ENCODE results near the gene MSL2.
"Not testable (repeated sequence)": the region's sequence is repeated elsewhere in the genome, so short reads cannot be mapped to it uniquely, and the experiment has no call there.

MSL2 gene

DNA sequence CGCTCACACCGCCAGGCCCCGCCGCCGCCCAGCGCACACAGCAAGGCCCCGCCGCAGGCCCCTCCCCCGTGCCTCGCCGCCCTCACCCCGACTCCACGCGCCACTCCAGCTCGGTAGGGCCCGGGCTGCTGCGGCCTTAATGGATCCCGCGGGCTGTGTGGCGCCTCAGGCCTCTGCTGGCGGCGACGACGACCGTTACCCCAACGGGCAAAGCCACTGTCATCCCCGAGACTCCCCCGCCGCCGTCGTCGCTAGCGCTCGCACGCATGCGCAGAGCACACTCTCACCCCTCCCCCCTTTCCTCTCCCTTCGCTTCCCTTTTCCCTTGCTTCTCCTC lies at the start of gene MSL2:
Gene MSL2, minus strand, starts transcription at position 272 of the 337 bp plus-strand sequence. CDS start 1,222 bp downstream, outside the sequence.
- H3K27me3 Mint-ChIP-seq = no peaks in the 10 kb centered on the region
- peak within 1 kb of the TSS; percentile 94 for H3K27ac Mint-ChIP-seq
- H3K4me1 Mint-ChIP-seq = peaks cover 50% of the 10 kb centered on the region
- peaks cover 17% of the 10 kb centered on the region for H3K36me3 Mint-ChIP-seq
- ATAC-seq = no peak
- no peaks in the 10 kb centered on the region for H3K9me3 Mint-ChIP-seq
- peak within 1 kb of the TSS; percentile 86 for H3K4me3 Mint-ChIP-seq

DNA sequence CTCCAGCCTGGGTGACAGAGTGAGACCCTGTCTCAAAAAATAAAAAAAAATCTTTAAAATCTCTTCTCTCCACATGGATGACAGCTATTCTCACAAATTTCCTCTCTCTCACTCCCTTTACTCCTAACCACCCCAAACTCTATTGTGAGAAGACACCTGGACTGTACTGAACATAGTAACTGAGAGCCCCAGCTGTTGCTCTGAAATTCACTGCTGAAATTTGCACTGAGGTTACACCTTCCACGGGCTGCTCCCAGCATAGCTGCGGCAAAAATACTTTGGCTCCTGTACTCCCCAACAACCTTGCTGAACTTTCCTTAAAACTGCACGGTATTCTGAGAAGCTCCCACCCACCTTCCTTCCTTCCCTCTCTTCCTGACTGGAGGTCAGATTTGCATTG lies 49.6 kb upstream of the MSL2 start:
- H3K4me3 Mint-ChIP-seq = no peak overlapping the region
- no peaks in the 10 kb centered on the region for H3K36me3 Mint-ChIP-seq
- H3K9me3 Mint-ChIP-seq = no peaks in the 10 kb centered on the region
- H3K27me3 Mint-ChIP-seq = no peaks in the 10 kb centered on the region
- no peak overlapping the region for H3K27ac Mint-ChIP-seq
- H3K4me1 Mint-ChIP-seq = peaks cover 8% of the 10 kb centered on the region
- no peak for ATAC-seq

GRCh38 chr3:136239094-136239493 lies 43.0 kb upstream of the MSL2 start:
- Mint-ChIP-seq H3K27ac (no peak overlapping the region), H3K36me3 (no peaks in the 10 kb centered on the region), H3K4me3 (no peak overlapping the region), H3K9me3 (no peaks in the 10 kb centered on the region), H3K27me3 (peaks cover 8% of the 10 kb centered on the region), H3K4me1 (no peaks in the 10 kb centered on the region)
- ATAC-seq = no peak

- Mint-ChIP-seq H3K36me3 (no peaks in the 10 kb centered on the region), H3K27ac (no peak overlapping the region), H3K9me3 (no peaks in the 10 kb centered on the region), H3K4me3 (no peak overlapping the region), H3K4me1 (no peaks in the 10 kb centered on the region), H3K27me3 (peaks cover 8% of the 10 kb centered on the region)
- ATAC-seq = no peak
Observed at GRCh38 chr3:136237961-136238649, 42.0 kb upstream of the MSL2 start.

DNA sequence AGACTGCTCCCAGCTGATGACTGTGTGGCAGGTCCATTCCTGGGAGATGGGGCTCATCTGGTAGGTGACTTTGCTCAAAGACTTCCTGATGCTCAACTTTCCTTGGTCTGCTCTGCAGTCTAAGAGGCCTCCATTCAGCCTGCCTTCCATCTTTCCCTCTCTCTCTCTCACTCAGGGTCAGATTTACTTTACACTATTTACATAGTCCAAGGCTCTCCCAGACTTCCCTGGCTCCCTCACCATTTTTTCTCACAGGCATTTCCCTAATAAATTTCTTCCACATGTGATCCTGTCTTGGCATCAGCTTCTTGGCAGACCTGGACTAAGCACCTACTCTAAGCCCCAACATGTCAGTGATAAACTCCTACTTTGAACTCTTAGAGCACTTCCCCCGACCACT lies 41.0 kb upstream of the MSL2 start:
- Mint-ChIP-seq H3K27me3 (peaks cover 8% of the 10 kb centered on the region), H3K27ac (no peak overlapping the region), H3K36me3 (no peaks in the 10 kb centered on the region), H3K4me3 (no peak overlapping the region), H3K9me3 (no peaks in the 10 kb centered on the region), H3K4me1 (no peaks in the 10 kb centered on the region)
- no peak for ATAC-seq

GRCh38 chr3:136236109-136236508 lies 40.0 kb upstream of the MSL2 start:
- ATAC-seq = no peak
- Mint-ChIP-seq H3K27ac (no peak overlapping the region), H3K36me3 (no peaks in the 10 kb centered on the region), H3K27me3 (peaks cover 8% of the 10 kb centered on the region), H3K4me3 (no peak overlapping the region), H3K4me1 (no peaks in the 10 kb centered on the region), H3K9me3 (no peaks in the 10 kb centered on the region)

- no peak for ATAC-seq
- no peaks in the 10 kb centered on the region for H3K4me1 Mint-ChIP-seq
- H3K36me3 Mint-ChIP-seq = no peaks in the 10 kb centered on the region
- H3K9me3 Mint-ChIP-seq = no peaks in the 10 kb centered on the region
- H3K4me3 Mint-ChIP-seq = no peak overlapping the region
- H3K27me3 Mint-ChIP-seq = peaks cover 8% of the 10 kb centered on the region
- no peak overlapping the region for H3K27ac Mint-ChIP-seq
Observed at GRCh38 chr3:136235545-136235944, 39.4 kb upstream of the MSL2 start.

DNA sequence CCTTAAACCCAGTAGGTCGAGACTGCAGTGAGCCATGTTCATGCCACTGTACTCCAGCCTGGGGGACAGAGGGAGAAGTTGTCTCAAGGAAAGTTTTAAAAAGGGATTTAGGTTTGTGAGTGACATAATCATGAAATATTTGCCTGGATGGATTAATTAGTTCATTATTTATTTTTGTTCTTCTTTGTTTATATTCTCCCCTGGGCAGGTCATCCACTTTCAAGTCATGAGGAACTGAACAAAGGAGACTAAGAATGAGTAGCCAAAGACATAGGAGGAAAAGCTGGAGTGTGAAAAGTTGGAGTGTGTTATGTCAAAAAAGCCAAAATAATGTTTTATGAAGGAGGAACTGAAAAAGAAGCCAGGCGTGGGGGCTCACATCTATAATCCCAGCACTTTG lies 36.3 kb upstream of the MSL2 start:
- Mint-ChIP-seq H3K4me1 (no peaks in the 10 kb centered on the region), H3K9me3 (no peaks in the 10 kb centered on the region), H3K36me3 (no peaks in the 10 kb centered on the region), H3K27me3 (peaks cover 6% of the 10 kb centered on the region), H3K4me3 (no peak overlapping the region), H3K27ac (no peak overlapping the region)
- no peak for ATAC-seq

- not testable (repeated sequence) for H3K36me3 Mint-ChIP-seq, H3K27ac Mint-ChIP-seq, H3K4me1 Mint-ChIP-seq, H3K9me3 Mint-ChIP-seq, ATAC-seq, H3K4me3 Mint-ChIP-seq
- H3K27me3 Mint-ChIP-seq = peaks cover 30% of the 10 kb centered on the region
Observed at GRCh38 chr3:136222746-136223145, 26.6 kb upstream of the MSL2 start.

GRCh38 chr3:136211547-136211946 lies 15.4 kb upstream of the MSL2 start:
- Mint-ChIP-seq H3K36me3 (no peaks in the 10 kb centered on the region), H3K9me3 (no peaks in the 10 kb centered on the region), H3K4me1 (no peaks in the 10 kb centered on the region), H3K4me3 (no peak overlapping the region), H3K27me3 (peaks cover 39% of the 10 kb centered on the region), H3K27ac (no peak overlapping the region)
- ATAC-seq = no peak

DNA sequence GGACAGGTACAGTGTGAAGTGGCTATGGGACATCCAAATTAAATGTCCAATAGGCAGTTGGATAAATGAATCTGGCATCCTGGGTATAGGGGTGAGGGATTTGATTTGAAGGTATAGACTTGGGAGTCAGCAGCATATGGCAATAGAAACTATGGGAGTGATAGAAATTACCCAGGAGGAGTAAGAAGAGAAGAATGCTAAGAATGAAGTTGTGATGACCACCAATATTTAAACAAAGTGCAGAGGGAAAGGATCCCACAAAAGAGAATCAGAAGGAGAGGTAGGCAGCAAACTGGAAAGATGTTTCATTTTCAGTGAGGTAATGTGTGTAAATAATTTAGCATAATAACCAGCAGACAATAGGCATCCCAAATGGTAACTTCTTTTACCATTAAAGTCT lies 13.8 kb upstream of the MSL2 start:
- Mint-ChIP-seq H3K36me3 (no peaks in the 10 kb centered on the region), H3K27me3 (peaks cover 41% of the 10 kb centered on the region), H3K4me1 (no peaks in the 10 kb centered on the region), H3K9me3 (no peaks in the 10 kb centered on the region), H3K27ac (no peak overlapping the region), H3K4me3 (no peak overlapping the region)
- no peak for ATAC-seq

DNA sequence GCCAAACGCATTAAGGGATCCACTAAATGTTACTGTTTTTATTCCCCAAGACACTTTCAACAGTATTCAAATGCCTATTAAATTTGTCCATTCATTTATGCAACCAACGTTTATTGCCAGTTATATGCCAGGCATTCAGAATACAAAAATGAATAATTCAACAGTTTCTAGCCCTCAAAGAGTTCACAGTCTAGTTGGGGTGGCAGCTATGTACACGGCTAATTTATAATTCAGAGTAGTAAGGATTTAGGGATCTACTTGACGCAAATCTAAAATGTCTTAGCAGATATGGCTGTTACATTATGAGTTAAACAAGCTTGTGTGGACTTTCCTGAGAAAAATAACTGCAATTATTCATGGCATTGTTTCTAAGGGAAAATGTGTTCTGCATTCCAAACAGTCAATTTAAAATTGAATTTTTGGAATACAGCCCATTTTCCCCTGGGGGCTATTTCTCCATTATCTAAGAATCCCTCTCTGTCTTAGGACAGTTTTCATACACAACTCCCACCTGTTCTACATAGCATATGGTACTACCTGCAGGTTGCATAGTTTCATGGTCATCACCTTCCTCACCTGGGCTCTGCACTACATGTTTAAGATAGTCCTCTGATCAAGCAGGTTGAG lies 11.5 kb upstream of the MSL2 start:
- Mint-ChIP-seq H3K27ac (no peak overlapping the region), H3K4me1 (no peaks in the 10 kb centered on the region), H3K27me3 (peaks cover 43% of the 10 kb centered on the region), H3K9me3 (no peaks in the 10 kb centered on the region), H3K36me3 (no peaks in the 10 kb centered on the region), H3K4me3 (no peak overlapping the region)
- no peak for ATAC-seq

- H3K27me3 Mint-ChIP-seq, H3K27ac Mint-ChIP-seq, ATAC-seq, H3K9me3 Mint-ChIP-seq, H3K4me3 Mint-ChIP-seq: not testable (repeated sequence)
- Mint-ChIP-seq H3K4me1 (peaks cover 18% of the 10 kb centered on the region), H3K36me3 (peaks cover 10% of the 10 kb centered on the region)
Observed at GRCh38 chr3:136199219-136199618, 3.1 kb upstream of the MSL2 start.

DNA sequence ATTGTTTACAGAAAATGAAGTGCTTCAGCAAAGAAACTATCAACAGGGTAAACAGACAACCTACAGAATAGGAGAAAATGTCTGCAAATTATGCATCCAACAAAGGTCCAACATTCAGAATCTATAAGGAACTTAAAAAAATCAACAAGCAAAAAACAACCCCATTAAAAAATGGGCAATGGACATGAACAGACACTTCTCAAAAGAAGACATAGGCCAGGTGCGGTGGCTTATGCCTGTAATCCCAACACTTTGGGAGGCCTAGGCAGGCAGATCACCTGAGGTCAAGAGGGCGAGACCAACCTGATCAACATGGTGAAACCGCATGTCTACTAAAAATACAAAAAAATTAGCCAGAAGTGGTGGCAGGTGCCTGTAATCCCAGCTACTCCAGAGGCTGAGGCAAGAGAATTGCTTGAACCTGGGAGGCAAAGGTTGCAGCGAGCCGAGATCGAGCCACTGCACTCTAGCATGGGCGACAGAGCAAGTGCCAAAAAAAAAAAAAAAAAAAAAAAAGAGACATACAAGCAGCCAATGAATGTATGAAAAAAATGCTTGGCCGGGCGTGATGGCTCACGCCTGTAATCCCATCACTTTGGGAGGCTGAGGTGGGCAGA lies 2.4 kb upstream of the MSL2 start:
- not testable (repeated sequence) for H3K27me3 Mint-ChIP-seq, H3K9me3 Mint-ChIP-seq, ATAC-seq, H3K4me3 Mint-ChIP-seq
- Mint-ChIP-seq H3K27ac (peak overlapping the region; percentile 94), H3K4me1 (peaks cover 24% of the 10 kb centered on the region), H3K36me3 (peaks cover 17% of the 10 kb centered on the region)

- no peak for ATAC-seq
- peak overlapping the region; percentile 94 for H3K27ac Mint-ChIP-seq
- H3K4me3 Mint-ChIP-seq = peak overlapping the region; percentile 86
- H3K36me3 Mint-ChIP-seq = peaks cover 17% of the 10 kb centered on the region
- peaks cover 37% of the 10 kb centered on the region for H3K4me1 Mint-ChIP-seq
- no peaks in the 10 kb centered on the region for H3K9me3 Mint-ChIP-seq
- peaks cover 3% of the 10 kb centered on the region for H3K27me3 Mint-ChIP-seq
Observed at GRCh38 chr3:136197159-136197793, 1.1 kb upstream of the MSL2 start.

Data from stimulated activated memory B cell treated with anti-CD40 and anti-IgM and Interleukin-4, amounts not matched to agents 10 μg/mL and 1 μg/mL and 100 μg/mL, for 72 hours (primary cell).